ENCODE measurements around the gene ZNRF2. TPM values are rescaled to one million over a fixed set of nuclear protein-coding genes. Genes with fewer than 3 reads are reported as not detected.
"Not testable (repeated sequence)": the region's sequence is repeated elsewhere in the genome, so short reads cannot be mapped to it uniquely, and the experiment has no call there.

ZNRF2 gene
- total and polyA plus RNA-seq, 10 of the 15 experiments (the other 5 are each of a cell fraction or from before 2014, with no cell fraction given), result 1.2 to 20.4 (median 9.5) TPM

GRCh38 chr7:30298409-30298808 lies 14.0 kb downstream of the ZNRF2 start:
- intact Hi-C loops (cut with micrococcal nuclease; ENCODE audit: unreplicated experiment); ATAC-seq; in situ Hi-C loops (cut with MboI); H3K9me3 ChIP-seq (replicated peaks; ENCODE audit: control insufficient read depth, insufficient read depth, low read length); DNase-seq (ENCODE audit: low read depth, low spot score); POLR2A ChIA-PET; H3K4me3 ChIP-seq; H3K4me1 ChIP-seq (ENCODE audit: control insufficient read depth, insufficient read depth, low read length); H4K20me1 ChIP-seq (ENCODE audit: control insufficient read depth, insufficient read depth); H3K27ac ChIP-seq (ENCODE audit: control insufficient read depth, insufficient read depth); BruUV-seq (replicated peaks); H3K27me3 ChIP-seq (replicated peaks in 1 of 2; ENCODE audit: control insufficient read depth in 2 of 2, insufficient read depth in 2 of 2, low read length in 1 of 2); RAD21 ChIA-PET (ENCODE audit: unreplicated experiment); H3K36me3 ChIP-seq (ENCODE audit: control insufficient read depth in 2 of 2, insufficient read depth in 2 of 2, low read length in 1 of 2); H2AFZ ChIP-seq (ENCODE audit: control insufficient read depth, low read depth, low read length); H3K4me2 ChIP-seq (ENCODE audit: control insufficient read depth, insufficient read depth); FAIRE-seq; H3K79me2 ChIP-seq (ENCODE audit: control insufficient read depth, insufficient read depth, low read length); CTCF ChIA-PET; H3K9ac ChIP-seq (ENCODE audit: control insufficient read depth, insufficient read depth, low read length): not testable (repeated sequence)
- 62% methylated on average over 3 of the region's 3 CpGs for WGBS (ENCODE audit: insufficient coverage, insufficient replicate concordance, low lambda C conversion rate, missing lambda C conversion rate)
- SMC1A ChIA-PET (ENCODE audit: uncharacterized antibody, unreplicated experiment), result interaction anchor here (0.6 to 1.9 kb wide), 2 partner anchors 32 to 1441 kb away, joined by 4 read pairs; no protein-coding TSS in a partner anchor

DNA sequence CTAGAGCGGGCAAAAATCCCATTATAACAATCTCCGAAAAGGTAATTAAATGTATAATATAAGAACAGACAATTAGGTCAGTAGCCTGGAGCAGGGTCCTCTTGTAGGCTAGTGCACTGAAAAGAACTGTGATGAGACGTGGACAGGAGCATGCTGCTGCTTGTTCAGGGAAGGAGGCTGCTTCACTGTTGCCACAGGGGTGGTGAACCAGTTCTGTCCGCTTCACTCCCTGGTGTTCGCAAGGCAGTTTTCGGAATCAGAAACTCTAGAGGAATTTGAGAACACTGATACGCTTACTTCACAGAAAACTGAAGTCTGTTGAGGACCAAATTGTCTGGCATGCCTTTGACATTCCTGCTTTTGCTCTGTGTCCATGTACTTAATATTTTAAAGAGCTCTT lies 17.4 kb downstream of the ZNRF2 start:
- Histone ChIP-seq H3K27me3 (replicated peaks in 1 of 2; ENCODE audit: control insufficient read depth in 2 of 2, insufficient read depth in 2 of 2, low read length in 1 of 2) (no peaks in the 10 kb centered on the region), H3K4me2 (ENCODE audit: control insufficient read depth, insufficient read depth) (no peak overlapping the region), H3K9ac (ENCODE audit: control insufficient read depth, insufficient read depth, low read length) (no peak overlapping the region), H2AFZ (ENCODE audit: control insufficient read depth, low read depth, low read length) (no peak overlapping the region), H3K79me2 (ENCODE audit: control insufficient read depth, insufficient read depth, low read length) (peaks cover 23% of the 10 kb centered on the region), H3K9me3 (replicated peaks; ENCODE audit: control insufficient read depth, insufficient read depth, low read length) (no peaks in the 10 kb centered on the region), H3K4me3 (no peak overlapping the region), H3K36me3 (ENCODE audit: control insufficient read depth in 2 of 2, insufficient read depth in 2 of 2, low read length in 1 of 2) (no peaks in the 10 kb centered on the region; a peak in 1 of 4 replicates), H3K27ac (ENCODE audit: control insufficient read depth, insufficient read depth) (no peak overlapping the region), H4K20me1 (ENCODE audit: control insufficient read depth, insufficient read depth) (no peaks in the 10 kb centered on the region), H3K4me1 (ENCODE audit: control insufficient read depth, insufficient read depth, low read length) (peaks cover 22% of the 10 kb centered on the region)
- intact Hi-C loops (cut with micrococcal nuclease; ENCODE audit: unreplicated experiment) (no loop called here), in situ Hi-C loops (cut with MboI) (no loop called here)
- BruUV-seq (replicated peaks), result no TSS peak
- SMC1A ChIA-PET (ENCODE audit: uncharacterized antibody, unreplicated experiment), result interaction anchor here (0.6 to 2.3 kb wide), 8 partner anchors 8 to 51 kb away, joined by 3 to 10 read pairs (median 3); no protein-coding TSS in a partner anchor
- TF ChIP-seq JUND (IDR thresholded peaks at IDR 0.05; ENCODE audit: low read depth, low read length) (no peak), GATAD2B (conservative IDR thresholded peaks at IDR 0.05; ENCODE audit: low read depth) (no peak), CREB1 (IDR thresholded peaks at IDR 0.05; ENCODE audit: low read depth) (no peak), SMC3 (IDR thresholded peaks at IDR 0.05; ENCODE audit: borderline replicate concordance, low read length) (no peak), SIX5 (IDR thresholded peaks at IDR 0.05; ENCODE audit: low read depth, low read length, severe bottlenecking) (no peak), NKRF (conservative IDR thresholded peaks at IDR 0.05) (no peak), MTA2 (IDR thresholded peaks at IDR 0.05; ENCODE audit: low read depth) (no peak), ATF7 (IDR thresholded peaks at IDR 0.05; ENCODE audit: low read depth) (no peak), ASH2L (IDR thresholded peaks at IDR 0.05; ENCODE audit: borderline replicate concordance, low read depth) (no peak), E2F4 (IDR thresholded peaks at IDR 0.05; ENCODE audit: low read depth, low read length) (no peak)
- TF ChIP-seq, protein P1, sequence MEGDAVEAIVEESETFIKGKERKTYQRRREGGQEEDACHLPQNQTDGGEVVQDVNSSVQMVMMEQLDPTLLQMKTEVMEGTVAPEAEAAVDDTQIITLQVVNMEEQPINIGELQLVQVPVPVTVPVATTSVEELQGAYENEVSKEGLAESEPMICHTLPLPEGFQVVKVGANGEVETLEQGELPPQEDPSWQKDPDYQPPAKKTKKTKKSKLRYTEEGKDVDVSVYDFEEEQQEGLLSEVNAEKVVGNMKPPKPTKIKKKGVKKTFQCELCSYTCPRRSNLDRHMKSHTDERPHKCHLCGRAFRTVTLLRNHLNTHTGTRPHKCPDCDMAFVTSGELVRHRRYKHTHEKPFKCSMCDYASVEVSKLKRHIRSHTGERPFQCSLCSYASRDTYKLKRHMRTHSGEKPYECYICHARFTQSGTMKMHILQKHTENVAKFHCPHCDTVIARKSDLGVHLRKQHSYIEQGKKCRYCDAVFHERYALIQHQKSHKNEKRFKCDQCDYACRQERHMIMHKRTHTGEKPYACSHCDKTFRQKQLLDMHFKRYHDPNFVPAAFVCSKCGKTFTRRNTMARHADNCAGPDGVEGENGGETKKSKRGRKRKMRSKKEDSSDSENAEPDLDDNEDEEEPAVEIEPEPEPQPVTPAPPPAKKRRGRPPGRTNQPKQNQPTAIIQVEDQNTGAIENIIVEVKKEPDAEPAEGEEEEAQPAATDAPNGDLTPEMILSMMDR (IDR thresholded peaks at IDR 0.05 in 2 of 3, conservative IDR thresholded peaks at IDR 0.05 in 1 of 3; ENCODE audit: control insufficient read depth in 2 of 3, extremely low read depth in 1 of 3, insufficient read depth in 1 of 3, low read depth in 3 of 3, low read length in 3 of 3), result no peak
- FAIRE-seq (no peak), ATAC-seq (no peak), DNase-seq (ENCODE audit: low read depth, low spot score) (no peak)
- 99% methylated on average over 7 of the region's 7 CpGs for WGBS (ENCODE audit: insufficient coverage, insufficient replicate concordance, low lambda C conversion rate, missing lambda C conversion rate)
- POLR2A ChIA-PET, result interaction anchor here (0.7 to 1.9 kb wide), 2 partner anchors 11 to 26 kb away, joined by 6 to 10 read pairs; no protein-coding TSS in a partner anchor
- RAD21 ChIA-PET (ENCODE audit: unreplicated experiment), result interaction anchor here (0.5 to 1.1 kb wide), 4 partner anchors 28 to 137 kb away, joined by 3 to 4 read pairs (median 3); no protein-coding TSS in a partner anchor
- CTCF ChIA-PET, result interaction anchor here (0.9 to 3.3 kb wide), 3 partner anchors 9 to 20 kb away, joined by 3 to 12 read pairs (median 4); no protein-coding TSS in a partner anchor

All from GM12878 (cell line).